ENCODE results near the gene PPP1R27.

Gene PPP1R27

GRCh38 chr17:81803728-81804558, 30.9 kb downstream of the PPP1R27 start, which contains the start of gene GCGR:
Gene GCGR, plus strand, starts transcription at chr17:81804150. Its CDS starts 4,869 bp downstream, at chr17:81809019.
- no peak for DNase-seq

GRCh38 chr17:81802856-81803643, 31.8 kb downstream of the PPP1R27 start:
- no peak for DNase-seq

GRCh38 chr17:81802048-81802758, 32.6 kb downstream of the PPP1R27 start:
- DNase-seq: no peak

- no peak for DNase-seq
Observed at GRCh38 chr17:81801327-81801726, 33.5 kb downstream of the PPP1R27 start.

GRCh38 chr17:81794509-81794908, 40.3 kb downstream of the PPP1R27 start:
- no peak for DNase-seq

GRCh38 chr17:81794074-81794476, 40.8 kb downstream of the PPP1R27 start:
- no peak for DNase-seq

GRCh38 chr17:81792675-81793615, 41.9 kb downstream of the PPP1R27 start:
- DNase-seq: no peak
